Measurements from ENCODE around the gene GRN.

GRCh38 chr17:44334727-44335126 lies 10.4 kb upstream of the GRN start:
- TF ChIP-seq POLR2AphosphoS5 (IDR thresholded peaks at IDR 0.05; ENCODE audit: borderline replicate concordance, low read depth, low read length) = no peak
- TF ChIP-seq EZH2 (IDR thresholded peaks at IDR 0.05) = no peak
- TF ChIP-seq FOXP2 (optimal IDR thresholded peaks at IDR 0.05; ENCODE audit: control extremely low read depth, extremely low read length, insufficient read depth) = no peak

All from SK-N-MC (cell line).